Erythroblast (primary cell): Measurements from ENCODE around the gene IQGAP3.

Source experiments
- DNase-seq, 2 experiments: peaks; one replicate each; lab custom pipeline; 2025; lab: John Stamatoyannopoulos, UW
- GATA1 ChIP-seq: IDR thresholded peaks from 2 replicates; pipeline ENCODE4 v1.6.1; 2011; ENCODE audit warnings: low read depth, mild to moderate bottlenecking, control low read depth, low read length, moderate library complexity
- POLR2A ChIP-seq: IDR thresholded peaks from 2 replicates; pipeline ENCODE4 v1.6.1; 2011; ENCODE audit warnings: mild to moderate bottlenecking, low read length

The IQGAP3 gene

GRCh38 chr1:156547434-156547833, 24.9 kb downstream of the IQGAP3 start:
- TF ChIP-seq POLR2A (no peak), GATA1 (no peak)
- no peak for DNase-seq

GRCh38 chr1:156546267-156546666, 26.1 kb downstream of the IQGAP3 start:
- no peak for DNase-seq
- no peak for TF ChIP-seq GATA1
- TF ChIP-seq POLR2A = no peak

DNA sequence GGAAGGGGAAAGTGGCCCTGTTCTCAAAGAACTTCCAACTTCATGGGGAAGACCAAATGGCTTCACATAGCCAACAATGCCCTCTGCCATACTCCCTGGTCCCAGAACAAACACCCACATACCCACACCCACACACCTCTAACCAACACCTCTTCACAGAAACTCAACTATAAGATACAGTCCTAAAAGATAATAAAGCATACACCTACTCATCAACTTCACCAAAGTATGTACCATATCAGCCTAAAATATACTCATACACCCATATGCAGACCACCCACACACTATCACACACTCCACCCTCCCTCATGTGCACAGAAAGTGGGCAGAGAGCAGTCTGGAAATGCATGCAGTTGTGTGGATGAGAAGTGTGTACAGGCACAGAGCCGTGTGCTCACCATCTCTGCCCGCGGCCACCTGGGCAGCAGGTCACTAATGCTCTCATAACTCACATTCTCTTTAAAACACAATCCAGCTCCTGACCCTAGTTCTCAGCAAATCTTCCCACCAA, 27.7 kb downstream of the IQGAP3 start:
- no peak for DNase-seq
- TF ChIP-seq POLR2A = no peak
- TF ChIP-seq GATA1 = no peak

- TF ChIP-seq GATA1 (no peak), POLR2A (no peak)
- DNase-seq = no peak
These were observed 29.3 kb downstream of the IQGAP3 start for GRCh38 chr1:156543066-156543465.

- TF ChIP-seq GATA1 = no peak
- DNase-seq = no peak
These were observed 31.4 kb downstream of the IQGAP3 start for GRCh38 chr1:156540955-156541354.

GRCh38 chr1:156539818-156540355, 32.5 kb downstream of the IQGAP3 start:
- no peak for DNase-seq
- no peak for TF ChIP-seq GATA1
- no peak for TF ChIP-seq POLR2A

DNA sequence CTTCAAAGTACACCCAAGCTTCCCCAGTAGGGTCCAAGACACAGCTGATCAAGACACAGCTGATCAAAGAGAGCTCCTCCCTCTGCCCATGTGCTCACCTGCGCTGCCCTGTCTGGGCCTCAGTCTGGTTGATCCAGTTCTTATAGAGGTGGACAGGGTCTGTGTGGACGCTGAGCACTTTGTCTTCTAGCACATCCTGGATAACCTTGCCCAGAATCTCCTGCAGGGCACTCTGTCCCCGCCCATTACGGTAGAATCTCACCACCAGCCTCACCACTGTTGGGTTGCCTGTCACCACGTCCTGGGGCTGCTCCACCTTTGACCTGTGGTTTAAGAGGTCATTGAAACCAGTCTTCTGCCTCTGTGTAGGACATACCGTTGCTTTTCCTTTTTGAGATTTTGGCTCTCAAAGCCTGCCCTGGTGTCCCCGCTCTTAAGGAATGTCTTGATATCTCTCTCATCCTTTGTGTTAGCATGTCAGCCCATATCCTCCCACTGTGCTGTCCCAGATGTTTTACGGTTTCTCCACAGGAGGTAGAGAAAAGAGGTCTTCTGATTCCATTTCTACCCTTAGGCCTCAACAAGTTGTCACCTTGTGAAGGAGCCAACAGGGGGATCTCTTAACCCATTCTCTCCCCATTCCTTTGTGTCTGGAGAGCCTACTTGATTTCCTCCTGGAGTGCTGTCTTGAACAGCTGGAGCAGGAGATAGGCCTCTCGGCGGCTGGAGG, 33.5 kb downstream of the IQGAP3 start:
- TF ChIP-seq POLR2A = no peak
- no peak for DNase-seq

GRCh38 chr1:156537027-156537426, 35.3 kb downstream of the IQGAP3 start:
- DNase-seq = no peak
- TF ChIP-seq POLR2A = no peak
- TF ChIP-seq GATA1 = no peak

DNA sequence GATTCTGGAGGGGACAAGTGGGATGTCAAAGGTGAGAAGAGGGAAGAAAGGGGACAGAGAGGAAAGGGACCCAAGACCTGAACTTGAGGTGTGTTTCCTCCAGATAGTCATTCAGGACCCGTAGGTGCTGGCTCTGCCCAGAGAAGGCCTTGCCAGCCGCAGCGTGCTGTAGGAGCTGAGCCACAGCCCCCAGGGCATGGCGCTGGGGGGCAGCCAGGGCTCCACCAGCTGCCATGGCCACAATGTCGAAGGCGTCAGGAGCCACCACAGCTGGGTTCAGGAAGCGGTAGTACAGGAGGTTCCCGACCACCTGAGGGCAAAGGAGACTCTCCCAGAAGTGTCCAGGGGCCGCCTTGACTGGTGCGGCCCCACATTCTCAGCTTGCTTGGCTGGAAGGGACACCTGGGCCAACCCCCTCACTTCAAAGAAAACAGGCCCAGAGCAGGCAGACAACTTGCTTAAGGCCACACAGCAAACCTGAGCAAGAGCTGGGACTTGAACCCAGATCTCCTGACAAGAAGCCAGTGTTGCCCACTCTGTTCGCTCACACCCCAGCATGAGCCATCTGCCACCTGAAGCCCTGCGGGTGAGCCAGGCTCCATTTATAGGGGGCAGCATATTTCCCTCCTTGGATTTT, 37.8 kb downstream of the IQGAP3 start:
- TF ChIP-seq POLR2A (no peak), GATA1 (no peak)
- DNase-seq = no peak

DNA sequence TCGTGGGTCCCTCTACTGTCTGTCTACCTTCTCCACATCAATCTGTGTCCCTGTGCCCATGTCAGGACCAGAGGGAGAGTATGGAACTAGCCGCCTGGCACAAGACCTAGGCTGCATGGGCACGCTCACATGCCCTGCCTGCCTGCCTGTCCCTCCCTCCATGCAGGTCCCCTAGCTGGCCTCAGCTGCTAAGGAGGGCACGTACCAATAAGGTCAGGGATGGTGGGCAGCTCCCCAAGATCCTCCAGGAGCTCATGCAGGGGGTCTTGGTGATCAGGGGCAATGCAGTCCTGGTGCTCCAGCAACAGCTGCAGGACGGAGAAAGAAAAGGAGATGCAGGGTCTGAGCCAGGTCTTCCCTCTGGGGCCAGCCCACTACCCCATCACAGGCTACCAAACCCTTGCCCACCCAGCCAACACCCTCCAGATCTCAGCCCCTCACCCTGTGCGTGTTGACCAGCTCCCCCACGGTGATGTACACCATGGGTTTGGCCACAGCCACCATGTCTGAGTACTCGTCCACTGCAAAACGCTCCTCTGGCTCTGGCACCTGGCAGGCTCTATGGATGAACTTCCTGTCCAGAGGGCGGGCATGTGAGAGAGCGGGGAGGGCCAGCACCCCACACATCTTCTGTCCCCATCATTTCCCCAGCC, 38.7 kb downstream of the IQGAP3 start:
- no peak for TF ChIP-seq GATA1
- no peak for DNase-seq

GRCh38 chr1:156532374-156532773, 40.0 kb downstream of the IQGAP3 start:
- TF ChIP-seq POLR2A = no peak
- no peak for TF ChIP-seq GATA1
- DNase-seq = no peak

DNA sequence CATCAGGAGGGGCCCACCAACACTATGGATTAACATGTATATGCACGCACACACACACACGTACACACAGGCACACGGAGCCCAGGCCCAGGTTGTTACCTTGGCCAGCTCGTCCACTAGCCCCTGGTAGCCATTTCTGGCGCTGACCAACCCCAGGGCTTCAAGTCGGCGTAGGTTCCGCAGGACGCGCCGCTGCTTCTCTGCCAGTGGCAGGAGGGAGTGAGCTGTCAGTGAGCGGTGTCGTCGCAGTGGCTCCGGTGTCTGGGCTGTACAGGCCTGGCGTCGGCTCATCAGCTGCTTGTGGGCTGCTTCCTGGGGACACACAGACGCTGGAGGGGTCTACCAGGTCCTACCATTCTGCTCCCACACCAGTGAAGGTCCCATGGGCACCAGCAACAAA, 42.4 kb downstream of the IQGAP3 start:
- no peak for DNase-seq
- no peak for TF ChIP-seq POLR2A
- no peak for TF ChIP-seq GATA1

DNA sequence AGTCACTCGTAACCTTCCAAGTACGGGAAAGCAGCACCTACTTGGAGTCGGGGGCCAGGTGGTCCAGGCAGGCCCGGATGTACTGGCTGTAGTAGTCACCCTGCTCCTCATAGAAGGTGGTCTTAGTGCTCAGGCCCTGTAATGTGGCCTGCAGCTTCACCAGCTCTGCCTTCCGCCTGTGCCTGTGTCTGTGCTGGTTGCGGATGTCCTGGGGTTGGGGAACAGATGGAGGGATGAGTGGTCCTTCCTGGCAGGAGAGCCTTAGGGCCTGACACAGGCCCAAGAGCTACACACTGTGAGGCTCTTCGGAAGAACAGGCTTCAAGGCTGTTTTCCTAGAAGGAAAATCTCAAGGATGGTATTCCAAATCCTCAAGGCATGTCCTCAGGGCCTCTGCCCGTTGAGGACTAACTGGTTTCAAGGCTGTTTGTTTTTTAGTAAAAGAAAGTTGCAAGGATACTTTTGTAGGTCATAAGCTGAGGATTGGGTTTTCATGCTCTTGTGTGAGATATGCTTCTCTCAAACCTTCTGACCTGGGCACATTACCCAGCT, 43.4 kb downstream of the IQGAP3 start:
- no peak for DNase-seq
- TF ChIP-seq GATA1 (no peak), POLR2A (no peak)

DNA sequence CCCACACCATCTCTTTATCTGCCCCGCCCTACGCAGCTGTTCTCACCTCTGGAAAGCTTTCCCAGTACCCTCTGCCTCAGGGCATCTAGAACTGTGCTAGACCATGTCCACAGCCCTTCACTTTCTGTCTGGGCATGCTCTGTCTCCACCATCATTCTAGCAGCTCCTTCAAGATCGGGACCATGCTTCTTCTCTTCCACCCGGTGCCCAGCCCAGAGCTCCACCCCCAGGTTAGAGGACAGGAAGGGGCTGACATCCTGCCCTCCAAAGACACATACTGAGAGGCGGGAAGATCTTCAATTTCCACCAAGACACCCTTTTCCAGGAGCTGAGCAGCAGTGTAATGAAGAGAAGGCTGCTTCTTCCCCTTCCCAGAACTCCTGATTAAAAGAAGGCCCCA, 44.1 kb downstream of the IQGAP3 start:
- TF ChIP-seq POLR2A (no peak), GATA1 (no peak)
- no peak for DNase-seq
